Measurements from ENCODE around the gene UTP25.

- TF ChIP-seq RAD21 (IDR thresholded peaks at IDR 0.05; ENCODE audit: low read depth) (no peak), EZH2 (IDR thresholded peaks at IDR 0.05) (no peak), ATF3 (IDR thresholded peaks at IDR 0.05) (no peak), ZBTB33 (IDR thresholded peaks at IDR 0.05; ENCODE audit: extremely low read depth, insufficient replicate concordance, low read length) (no peak), SP1 (IDR thresholded peaks at IDR 0.05; ENCODE audit: low read depth) (no peak), SIN3A (IDR thresholded peaks at IDR 0.05; ENCODE audit: low read depth) (no peak), FOSL1 (IDR thresholded peaks at IDR 0.05; ENCODE audit: low read depth) (no peak), ELF1 (IDR thresholded peaks at IDR 0.05; ENCODE audit: borderline replicate concordance, low read depth) (no peak), POLR2AphosphoS5 (IDR thresholded peaks at IDR 0.05; ENCODE audit: low read depth, low read length) (no peak), EZH2phosphoT487 (IDR thresholded peaks at IDR 0.05; ENCODE audit: borderline replicate concordance) (no peak), POLR2A (IDR thresholded peaks at IDR 0.05; ENCODE audit: borderline replicate concordance, extremely low read depth, insufficient read depth, insufficient read length) (no peak), JUND (IDR thresholded peaks at IDR 0.05) (no peak)
- TF ChIP-seq, protein P1, sequence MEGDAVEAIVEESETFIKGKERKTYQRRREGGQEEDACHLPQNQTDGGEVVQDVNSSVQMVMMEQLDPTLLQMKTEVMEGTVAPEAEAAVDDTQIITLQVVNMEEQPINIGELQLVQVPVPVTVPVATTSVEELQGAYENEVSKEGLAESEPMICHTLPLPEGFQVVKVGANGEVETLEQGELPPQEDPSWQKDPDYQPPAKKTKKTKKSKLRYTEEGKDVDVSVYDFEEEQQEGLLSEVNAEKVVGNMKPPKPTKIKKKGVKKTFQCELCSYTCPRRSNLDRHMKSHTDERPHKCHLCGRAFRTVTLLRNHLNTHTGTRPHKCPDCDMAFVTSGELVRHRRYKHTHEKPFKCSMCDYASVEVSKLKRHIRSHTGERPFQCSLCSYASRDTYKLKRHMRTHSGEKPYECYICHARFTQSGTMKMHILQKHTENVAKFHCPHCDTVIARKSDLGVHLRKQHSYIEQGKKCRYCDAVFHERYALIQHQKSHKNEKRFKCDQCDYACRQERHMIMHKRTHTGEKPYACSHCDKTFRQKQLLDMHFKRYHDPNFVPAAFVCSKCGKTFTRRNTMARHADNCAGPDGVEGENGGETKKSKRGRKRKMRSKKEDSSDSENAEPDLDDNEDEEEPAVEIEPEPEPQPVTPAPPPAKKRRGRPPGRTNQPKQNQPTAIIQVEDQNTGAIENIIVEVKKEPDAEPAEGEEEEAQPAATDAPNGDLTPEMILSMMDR (IDR thresholded peaks at IDR 0.05 in 2 of 3, conservative IDR thresholded peaks at IDR 0.05 in 1 of 3; ENCODE audit: borderline replicate concordance in 1 of 3, insufficient read depth in 1 of 3, low read depth in 2 of 3, low read length in 2 of 3): no peak
Measured at GRCh38 chr1:209837671-209838070, 9.9 kb downstream of the UTP25 start.
